GM19025 (cell line): ENCODE measurements around the gene CHRNA7.
"Not testable (repeated sequence)": the region's sequence is repeated elsewhere in the genome, so short reads cannot be mapped to it uniquely, and the experiment has no call there.

ENCODE experiments used
- ATAC-seq: cut with Tn5 transposase; IDR thresholded peaks from one replicate; pipeline ENCODE4 v1.9.1; 2021; ENCODE audit warnings: mild to moderate bottlenecking, low read depth, moderate library complexity; ENCODE audit not compliant: unreplicated experiment

Gene CHRNA7

GRCh38 chr15:32165775-32166174, 135.5 kb downstream of the CHRNA7 start:
- not testable (repeated sequence) for ATAC-seq

- not testable (repeated sequence) for ATAC-seq
These were observed 136.0 kb downstream of the CHRNA7 start for GRCh38 chr15:32166270-32166669.

GRCh38 chr15:32167913-32168312, 137.6 kb downstream of the CHRNA7 start:
- not testable (repeated sequence) for ATAC-seq

DNA sequence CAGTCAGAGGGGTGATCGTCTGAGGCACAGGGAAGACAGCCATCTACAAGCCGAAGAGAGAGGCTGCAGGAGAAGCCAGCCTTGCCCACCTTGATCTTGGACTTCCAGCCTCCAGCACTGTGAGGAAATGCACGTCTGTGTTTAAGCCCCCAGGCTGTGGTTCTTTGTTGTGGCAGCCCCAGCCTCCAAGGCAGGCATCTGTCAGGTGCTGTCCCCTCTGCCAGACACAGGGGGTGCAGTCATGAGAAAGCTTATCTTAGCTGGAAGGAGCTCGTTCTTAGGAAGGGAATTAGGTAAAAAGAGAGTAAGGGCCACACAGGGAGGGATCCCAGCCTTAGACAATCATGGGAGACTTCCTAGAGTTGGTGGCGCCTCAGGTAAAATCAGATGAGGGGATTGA, 150.3 kb downstream of the CHRNA7 start:
- not testable (repeated sequence) for ATAC-seq

- ATAC-seq: not testable (repeated sequence)
These were observed 163.5 kb downstream of the CHRNA7 start for GRCh38 chr15:32193780-32194179.

GRCh38 chr15:32196206-32196605, 165.9 kb downstream of the CHRNA7 start:
- not testable (repeated sequence) for ATAC-seq

DNA sequence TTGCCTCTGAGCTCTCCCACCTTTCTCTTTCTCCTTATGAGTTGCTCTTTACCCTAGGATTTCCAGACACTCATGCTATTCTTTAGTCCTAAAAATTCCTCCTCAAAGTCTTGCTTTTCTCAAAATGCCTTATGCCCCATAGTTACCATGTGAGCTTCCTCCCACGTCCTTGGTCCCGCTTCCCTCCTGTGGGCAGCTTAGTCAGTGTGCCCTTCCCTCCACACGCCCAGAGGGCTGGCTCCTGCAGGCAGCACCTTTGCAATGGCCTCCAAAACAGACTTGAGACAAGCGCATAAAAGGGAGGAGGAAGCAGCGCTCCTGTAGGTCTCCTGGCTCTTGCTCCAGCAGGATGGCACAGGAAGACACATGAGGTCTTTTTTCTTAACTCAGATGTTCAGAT, 168.6 kb downstream of the CHRNA7 start:
- not testable (repeated sequence) for ATAC-seq

DNA sequence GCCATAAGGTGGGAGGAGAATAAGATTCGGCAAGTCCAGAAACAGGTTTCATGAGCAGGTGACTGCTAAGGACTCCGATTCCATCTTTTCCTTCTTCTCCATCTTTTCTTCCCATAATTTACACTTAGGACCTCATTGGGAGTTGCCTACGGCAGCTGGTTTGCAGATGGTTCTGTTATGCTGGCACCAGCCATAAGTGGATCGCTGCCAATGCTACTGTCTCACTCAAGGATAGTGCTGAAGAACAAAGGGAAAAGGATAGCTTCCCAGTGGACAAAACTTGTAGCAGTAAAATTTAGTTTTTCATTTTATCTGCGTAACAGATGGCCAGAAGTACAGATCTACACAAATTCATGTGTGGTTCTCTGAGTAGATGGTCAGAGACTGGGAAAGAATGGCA, 178.8 kb downstream of the CHRNA7 start:
- ATAC-seq: not testable (repeated sequence)

DNA sequence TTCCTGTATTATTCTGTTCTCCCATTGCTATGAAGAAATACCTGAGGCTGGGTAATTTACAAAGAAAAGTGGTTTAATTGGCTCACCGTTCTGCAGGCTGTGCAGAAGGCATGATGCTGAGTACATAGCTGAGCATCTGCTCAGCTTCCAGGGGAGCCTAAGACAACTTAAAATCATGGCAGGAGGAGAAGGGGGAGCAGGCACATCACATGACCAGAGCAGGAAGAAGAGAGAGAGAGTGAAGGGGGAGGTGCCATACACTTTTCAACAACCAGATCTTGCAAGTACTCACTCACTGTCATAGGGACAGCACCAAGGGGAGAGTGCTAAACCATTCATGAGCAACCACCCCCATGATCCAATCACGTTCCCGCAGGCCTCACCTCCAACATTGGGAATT, 188.4 kb downstream of the CHRNA7 start:
- no peak for ATAC-seq
